ENCODE measurements around the gene SPOPL.

Gene SPOPL

GRCh38 chr2:138601458-138602165 lies 100.0 kb downstream of the SPOPL start:
- no peak for DNase-seq (ENCODE audit: low read depth in 1 of 2, low spot score in 1 of 2)

GRCh38 chr2:138602166-138602460 lies 100.5 kb downstream of the SPOPL start:
- no peak for DNase-seq (ENCODE audit: low read depth in 1 of 2, low spot score in 1 of 2)
- H3K27me3 ChIP-seq (ENCODE audit: insufficient read depth, poor library complexity, severe bottlenecking): no peaks in the 10 kb centered on the region
- no peak overlapping the region for H3K4me3 ChIP-seq (replicated peaks; ENCODE audit: insufficient read depth, low read length)
- no peak overlapping the region for H3K27ac ChIP-seq (replicated peaks)
- TF ChIP-seq POLR2AphosphoS5 (IDR thresholded peaks at IDR 0.05; ENCODE audit: low read depth): no peak
- TF ChIP-seq REST (IDR thresholded peaks at IDR 0.05; ENCODE audit: insufficient replicate concordance, low read depth): no peak
- no peak for TF ChIP-seq SPI1 (IDR thresholded peaks at IDR 0.05; ENCODE audit: borderline replicate concordance, low read depth)
- no peak for TF ChIP-seq GABPA (IDR thresholded peaks at IDR 0.05; ENCODE audit: low read depth)
- TF ChIP-seq CTCF (IDR thresholded peaks at IDR 0.05; ENCODE audit: insufficient read depth, low read length): no peak

More at GRCh38 chr2:138601458-138602165, 100.0 kb downstream of the SPOPL start:
- H3K27ac ChIP-seq (replicated peaks): no peak overlapping the region
- no peak for TF ChIP-seq SPI1 (IDR thresholded peaks at IDR 0.05; ENCODE audit: borderline replicate concordance, low read depth)
- no peak for TF ChIP-seq REST (IDR thresholded peaks at IDR 0.05; ENCODE audit: insufficient replicate concordance, low read depth)
- no peak for TF ChIP-seq CTCF (IDR thresholded peaks at IDR 0.05; ENCODE audit: insufficient read depth, low read length)
- TF ChIP-seq POLR2AphosphoS5 (IDR thresholded peaks at IDR 0.05; ENCODE audit: low read depth): no peak
- no peak for TF ChIP-seq GABPA (IDR thresholded peaks at IDR 0.05; ENCODE audit: low read depth)
- no peak overlapping the region for H3K4me3 ChIP-seq (replicated peaks; ENCODE audit: insufficient read depth, low read length)
- no peaks in the 10 kb centered on the region for H3K27me3 ChIP-seq (ENCODE audit: insufficient read depth, poor library complexity, severe bottlenecking)

GRCh38 chr2:138607746-138608145 lies 106.2 kb downstream of the SPOPL start:
- Histone ChIP-seq H3K27ac (replicated peaks) (no peak overlapping the region), H3K4me3 (replicated peaks; ENCODE audit: insufficient read depth, low read length) (no peak overlapping the region), H3K27me3 (ENCODE audit: insufficient read depth, poor library complexity, severe bottlenecking) (no peaks in the 10 kb centered on the region)
- TF ChIP-seq CTCF (IDR thresholded peaks at IDR 0.05; ENCODE audit: insufficient read depth, low read length) (no peak), REST (IDR thresholded peaks at IDR 0.05; ENCODE audit: insufficient replicate concordance, low read depth) (no peak), GABPA (IDR thresholded peaks at IDR 0.05; ENCODE audit: low read depth) (no peak)
- no peak for DNase-seq (ENCODE audit: low read depth in 1 of 2, low spot score in 1 of 2)
